Tibial artery (tissue), 4 donors: Measurements from ENCODE around the gene LPAR5.

ENCODE experiments used
- DNase-seq, 2 donors: peaks; one replicate each; pipeline ENCODE4 v3.0.0-alpha.2; 2019
- H3K27ac ChIP-seq, 2 donors: fragments of 200-600 bp; sonication (generic) in 1 of 2; 1 replicate in 1 of 2; 2 replicates in 1 of 2; pipeline ENCODE4 v1.5.1; 2018 to 2019; ENCODE audit warnings: mild to moderate bottlenecking in 1 of 2
- H3K27me3 ChIP-seq, 2 donors: fragments of 200-600 bp; sonication (generic) in 1 of 2; one replicate each; pipeline versions ENCODE4 v1.5.1 to v1.6.0; 2016 to 2019
- H3K36me3 ChIP-seq, 3 donors: fragments of 200-600 bp; sonication (generic) in 2 of 3; one replicate each; pipeline ENCODE4 v1.5.1; 2016 to 2019; ENCODE audit warnings: mild to moderate bottlenecking in 2 of 3
- H3K4me1 ChIP-seq, 4 donors: fragments of 200-600 bp; sonication (generic) in 2 of 4; 1 replicate in 3 of 4; 2 replicates in 1 of 4; pipeline ENCODE4 v1.5.1; 2016 to 2019
- H3K4me3 ChIP-seq, 2 donors: fragments of 200-600 bp; sonication (generic) in 1 of 2; 1 replicate in 1 of 2; 2 replicates in 1 of 2; pipeline ENCODE4 v1.5.1; 2018 to 2019; ENCODE audit warnings: mild to moderate bottlenecking in 2 of 2
- H3K9me3 ChIP-seq, 3 donors: fragments of 200-600 bp; sonication (generic) in 1 of 3; one replicate each; pipeline ENCODE4 v1.5.1; 2016 to 2019
- CTCF ChIP-seq, 2 experiments: fragments of 200-600 bp in 1 of 2; fragments of 450-650 bp in 1 of 2; IDR thresholded peaks; one replicate each; pipeline ENCODE4 v1.5.1; 2017 to 2019; ENCODE audit warnings: antibody characterized with exemption in 2 of 2, mild to moderate bottlenecking in 1 of 2, moderate library complexity in 1 of 2
- intact Hi-C: fragments of 100-400 bp; cut with DNase I; formaldehyde crosslinking; loops from one replicate; pipeline ENCODE4 v1.15.0; 2023; ENCODE audit warnings: low total_unique reads

LPAR5 gene

GRCh38 chr12:6630736-6631135 is 5.0 kb downstream of the LPAR5 start:
- Histone ChIP-seq H3K4me1 (peaks cover 0 to 3% (median 0%) of the 10 kb centered on the region in 4 donors), H3K4me3 (no peak overlapping the region), H3K36me3 (no peaks in the 10 kb centered on the region), H3K27ac (no peak overlapping the region), H3K27me3 (peaks cover 0 to 16% of the 10 kb centered on the region in 2 donors), H3K9me3 (no peaks in the 10 kb centered on the region)
- intact Hi-C loops: no loop called here
- no peak for TF ChIP-seq CTCF (IDR thresholded peaks at IDR 0.05)
- no peak for DNase-seq

- intact Hi-C loops: no loop called here
- no peak for DNase-seq
- Histone ChIP-seq H3K9me3 (no peaks in the 10 kb centered on the region), H3K27me3 (peaks cover 0 to 13% of the 10 kb centered on the region in 2 donors), H3K36me3 (no peaks in the 10 kb centered on the region), H3K4me3 (no peak overlapping the region), H3K4me1 (peaks cover 0 to 2% (median 0%) of the 10 kb centered on the region in 4 donors), H3K27ac (no peak overlapping the region)
- TF ChIP-seq CTCF (IDR thresholded peaks at IDR 0.05): no peak
Measured at GRCh38 chr12:6627616-6628015, 8.1 kb downstream of the LPAR5 start.

GRCh38 chr12:6626654-6627283 is 9.0 kb downstream of the LPAR5 start:
- no peak for TF ChIP-seq CTCF (IDR thresholded peaks at IDR 0.05)
- DNase-seq: no peak
- Histone ChIP-seq H3K27ac (no peak overlapping the region), H3K4me3 (no peak overlapping the region), H3K9me3 (no peaks in the 10 kb centered on the region), H3K4me1 (no peaks in the 10 kb centered on the region), H3K27me3 (peaks cover 0 to 13% of the 10 kb centered on the region in 2 donors), H3K36me3 (no peaks in the 10 kb centered on the region)
- intact Hi-C loops: no loop called here

GRCh38 chr12:6620885-6621274 is 14.9 kb downstream of the LPAR5 start:
- Histone ChIP-seq H3K9me3 (no peaks in the 10 kb centered on the region), H3K27me3 (peaks cover 0 to 18% of the 10 kb centered on the region in 2 donors), H3K4me3 (peak overlapping the region in 1 of 2 donors; percentile 8), H3K27ac (no peak overlapping the region), H3K36me3 (no peaks in the 10 kb centered on the region), H3K4me1 (peaks cover 0 to 8% (median 3%) of the 10 kb centered on the region in 4 donors)
- TF ChIP-seq CTCF (IDR thresholded peaks at IDR 0.05): no peak
- intact Hi-C loops: loop anchor here (2.0 kb wide), 1 partner anchor 22 kb away; no protein-coding TSS in a partner anchor
- no peak for DNase-seq

GRCh38 chr12:6620137-6620884 is 15.4 kb downstream of the LPAR5 start:
- no peak for DNase-seq
- Histone ChIP-seq H3K27ac (no peak overlapping the region), H3K9me3 (no peaks in the 10 kb centered on the region), H3K4me3 (peak overlapping the region in 1 of 2 donors; percentile 8), H3K27me3 (peaks cover 0 to 18% of the 10 kb centered on the region in 2 donors), H3K36me3 (no peaks in the 10 kb centered on the region), H3K4me1 (peaks cover 0 to 8% (median 3%) of the 10 kb centered on the region in 4 donors)
- TF ChIP-seq CTCF (IDR thresholded peaks at IDR 0.05): peak; percentile 33 to 37
- intact Hi-C loops: loop anchor here (2.0 kb wide), 1 partner anchor 22 kb away; no protein-coding TSS in a partner anchor
